GM11168 (cell line): ENCODE data around the gene KMT2B.

Experiments
- in situ Hi-C: fragments of 300-500 bp; cut with MboI; formaldehyde crosslinking; loops from one replicate; pipeline ENCODE4 v1.12.0; 2022; ENCODE audit warnings: low sequenced_read_pairs; ENCODE audit not compliant: unreplicated experiment

The KMT2B gene

GRCh38 chr19:35740423-35741202, 22.8 kb downstream of the KMT2B start:
- in situ Hi-C loops = no loop called here

- in situ Hi-C loops = no loop called here
These were observed 23.4 kb downstream of the KMT2B start for GRCh38 chr19:35741203-35741515.

GRCh38 chr19:35742121-35742724, 24.4 kb downstream of the KMT2B start, which contains the start of gene IGFLR1:
Gene IGFLR1, minus strand, starts transcription at chr19:35742452. Its CDS starts 1,272 bp downstream, at chr19:35741180.
- in situ Hi-C loops = no loop called here

- in situ Hi-C loops = no loop called here
These were observed 26.0 kb downstream of the KMT2B start for GRCh38 chr19:35743640-35744429.

GRCh38 chr19:35744430-35745327, 26.9 kb downstream of the KMT2B start:
- in situ Hi-C loops = no loop called here

- in situ Hi-C loops = no loop called here
These were observed 27.7 kb downstream of the KMT2B start, which contains the start of the genes PSENEN and U2AF1L4 for GRCh38 chr19:35745328-35746086. Gene PSENEN, plus strand, starts transcription at chr19:35745651. Its CDS starts 280 bp downstream, at chr19:35745931. Gene U2AF1L4, minus strand, starts transcription at chr19:35745418. Its CDS starts 27 bp downstream, at chr19:35745391.

- in situ Hi-C loops = no loop called here
These were observed 28.3 kb downstream of the KMT2B start for GRCh38 chr19:35746087-35746462.

- in situ Hi-C loops = no loop called here
These were observed 28.7 kb downstream of the KMT2B start for GRCh38 chr19:35746531-35746930.

- in situ Hi-C loops = no loop called here
These were observed 30.6 kb downstream of the KMT2B start, which contains the start of gene LIN37 for GRCh38 chr19:35748106-35749020. Gene LIN37, plus strand, starts transcription at chr19:35748576. Its CDS starts 149 bp downstream, at chr19:35748725.

GRCh38 chr19:35750167-35750566, 32.4 kb downstream of the KMT2B start:
- in situ Hi-C loops = no loop called here

GRCh38 chr19:35751839-35752745, 34.3 kb downstream of the KMT2B start:
- in situ Hi-C loops = no loop called here

GRCh38 chr19:35752746-35753350, 35.0 kb downstream of the KMT2B start:
- in situ Hi-C loops = no loop called here

- in situ Hi-C loops = no loop called here
These were observed 36.0 kb downstream of the KMT2B start for GRCh38 chr19:35753634-35754369.

- in situ Hi-C loops = no loop called here
These were observed 36.7 kb downstream of the KMT2B start for GRCh38 chr19:35754370-35755130.

GRCh38 chr19:35755131-35755549, 37.3 kb downstream of the KMT2B start:
- in situ Hi-C loops = no loop called here
